Mucosa of rectum (tissue), 2 donors: Measurements from ENCODE around the gene HAVCR2.
A peak's percentile ranks its signal among the peaks of the same experiment; 100 is the strongest.
"Not testable (repeated sequence)": the region's sequence is repeated elsewhere in the genome, so short reads cannot be mapped to it uniquely, and the experiment has no call there.

Experiments
- H3K27ac ChIP-seq, 2 donors: one replicate each; pipeline ENCODE4 v1.7.0; 2013; ENCODE audit warnings: inconsistent platforms in 2 of 2, low read depth in 2 of 2, low read length in 2 of 2
- H3K27me3 ChIP-seq, 2 donors: one replicate each; pipeline ENCODE4 v1.7.0; 2013; ENCODE audit warnings: low read length in 2 of 2; ENCODE audit not compliant: control insufficient read depth in 2 of 2, insufficient read depth in 2 of 2
- H3K36me3 ChIP-seq, 2 donors: one replicate each; pipeline ENCODE4 v1.7.0; 2013; ENCODE audit warnings: low read length in 2 of 2; ENCODE audit not compliant: control insufficient read depth in 2 of 2, insufficient read depth in 2 of 2
- H3K4me1 ChIP-seq, 2 donors: one replicate each; pipeline ENCODE4 v1.7.0; 2013; ENCODE audit warnings: low read length in 2 of 2, mild to moderate bottlenecking in 1 of 2; ENCODE audit not compliant: control insufficient read depth in 2 of 2, insufficient read depth in 2 of 2
- H3K4me3 ChIP-seq, 2 donors: one replicate each; pipeline ENCODE4 v1.7.0; 2013; ENCODE audit warnings: low read length in 2 of 2
- H3K9ac ChIP-seq, 2 donors: one replicate each; pipeline ENCODE4 v1.7.0; 2013; ENCODE audit warnings: low read length in 2 of 2, low read depth in 1 of 2, mild to moderate bottlenecking in 1 of 2
- H3K9me3 ChIP-seq, 2 donors: one replicate each; pipeline ENCODE4 v1.7.0; 2013; ENCODE audit warnings: low read length in 2 of 2; ENCODE audit not compliant: control insufficient read depth in 2 of 2
- donor health status: healthy.
- donor health status: Normal muscosa, but diverticular disease.

Gene HAVCR2

GRCh38 chr5:157049605-157050004, 59.2 kb downstream of the HAVCR2 start:
- Histone ChIP-seq H3K9ac (peak overlapping the region in 1 of 2 donors; percentile 35), H3K4me1 (peaks cover 0 to 42% of the 10 kb centered on the region in 2 donors), H3K36me3 (no peaks in the 10 kb centered on the region), H3K27me3 (no peaks in the 10 kb centered on the region), H3K9me3 (no peaks in the 10 kb centered on the region), H3K4me3 (peak overlapping the region in 1 of 2 donors; percentile 37), H3K27ac (peak overlapping the region in 1 of 2 donors; percentile 56)

GRCh38 chr5:157047898-157048297, 60.9 kb downstream of the HAVCR2 start:
- H3K9ac ChIP-seq, result no peak overlapping the region
- H3K27ac ChIP-seq, result no peak overlapping the region
- no peaks in the 10 kb centered on the region for H3K27me3 ChIP-seq
- H3K9me3 ChIP-seq, result no peaks in the 10 kb centered on the region
- H3K4me3 ChIP-seq, result no peak overlapping the region
- H3K36me3 ChIP-seq, result no peaks in the 10 kb centered on the region
- H3K4me1 ChIP-seq, result peaks cover 0 to 39% of the 10 kb centered on the region in 2 donors

GRCh38 chr5:157047016-157047415, 61.8 kb downstream of the HAVCR2 start:
- H3K4me3 ChIP-seq, H3K27me3 ChIP-seq, H3K9ac ChIP-seq, H3K36me3 ChIP-seq, H3K9me3 ChIP-seq: not testable (repeated sequence)
- Histone ChIP-seq H3K4me1 (peaks cover 0 to 31% of the 10 kb centered on the region in 2 donors), H3K27ac (peak overlapping the region in 1 of 2 donors; percentile 37)

GRCh38 chr5:157046041-157046440, 62.8 kb downstream of the HAVCR2 start:
- Histone ChIP-seq H3K27ac (peak overlapping the region in 1 of 2 donors; percentile 56), H3K9me3 (no peaks in the 10 kb centered on the region), H3K36me3 (no peaks in the 10 kb centered on the region), H3K27me3 (no peaks in the 10 kb centered on the region), H3K4me1 (peaks cover 0 to 22% of the 10 kb centered on the region in 2 donors), H3K9ac (no peak overlapping the region), H3K4me3 (no peak overlapping the region)

- Histone ChIP-seq H3K4me3 (no peak overlapping the region), H3K27me3 (no peaks in the 10 kb centered on the region), H3K4me1 (peaks cover 0 to 21% of the 10 kb centered on the region in 2 donors), H3K9me3 (no peaks in the 10 kb centered on the region), H3K36me3 (no peaks in the 10 kb centered on the region), H3K9ac (no peak overlapping the region), H3K27ac (peak overlapping the region in 1 of 2 donors; percentile 56)
These were observed 63.2 kb downstream of the HAVCR2 start for GRCh38 chr5:157045601-157046000.

- H3K4me3 ChIP-seq, result no peak overlapping the region
- no peak overlapping the region for H3K27ac ChIP-seq
- no peaks in the 10 kb centered on the region for H3K9me3 ChIP-seq
- no peak overlapping the region for H3K9ac ChIP-seq
- peaks cover 0 to 12% of the 10 kb centered on the region in 2 donors for H3K4me1 ChIP-seq
- no peaks in the 10 kb centered on the region for H3K27me3 ChIP-seq
- no peaks in the 10 kb centered on the region for H3K36me3 ChIP-seq
These were observed 70.2 kb downstream of the HAVCR2 start for GRCh38 chr5:157038568-157039187.
